Amygdala (tissue), 56 donors: Measurements from ENCODE around the gene LPO.

Experiments used
- DNase-seq, 56 donors: peaks; one replicate each; lab custom pipeline; 2025; lab: John Stamatoyannopoulos, UW

LPO gene

GRCh38 chr17:58302171-58302918 lies 64.0 kb downstream of the LPO start:
- no peak for DNase-seq

- DNase-seq, result no peak
Observed at GRCh38 chr17:58302919-58303585, 64.7 kb downstream of the LPO start.

GRCh38 chr17:58303971-58304749 lies 65.8 kb downstream of the LPO start:
- peak in 5 of 56 donors; percentile 28 to 48 (median 38) for DNase-seq

GRCh38 chr17:58304750-58305486 lies 66.5 kb downstream of the LPO start:
- DNase-seq, result no peak

GRCh38 chr17:58305626-58306025 lies 67.2 kb downstream of the LPO start:
- no peak for DNase-seq

GRCh38 chr17:58306131-58306951 lies 68.0 kb downstream of the LPO start:
- no peak for DNase-seq

GRCh38 chr17:58307468-58308172 lies 69.2 kb downstream of the LPO start:
- DNase-seq, result no peak

GRCh38 chr17:58308173-58308984 lies 70.0 kb downstream of the LPO start:
- no peak for DNase-seq

GRCh38 chr17:58308985-58309917 lies 70.9 kb downstream of the LPO start:
- DNase-seq, result no peak

- DNase-seq, result no peak
Observed at GRCh38 chr17:58309918-58310259, 71.5 kb downstream of the LPO start.

- no peak for DNase-seq
Observed at GRCh38 chr17:58310511-58311428, 72.4 kb downstream of the LPO start.

- DNase-seq, result no peak
Observed at GRCh38 chr17:58311429-58311894, 73.1 kb downstream of the LPO start.

- no peak for DNase-seq
Observed at GRCh38 chr17:58312021-58312630, 73.7 kb downstream of the LPO start.

- DNase-seq, result no peak
Observed at GRCh38 chr17:58312829-58313228, 74.4 kb downstream of the LPO start.

- no peak for DNase-seq
Observed at GRCh38 chr17:58313815-58314705, 75.7 kb downstream of the LPO start.
